ENCODE measurements around the gene P2RY14.

Gene P2RY14

DNA sequence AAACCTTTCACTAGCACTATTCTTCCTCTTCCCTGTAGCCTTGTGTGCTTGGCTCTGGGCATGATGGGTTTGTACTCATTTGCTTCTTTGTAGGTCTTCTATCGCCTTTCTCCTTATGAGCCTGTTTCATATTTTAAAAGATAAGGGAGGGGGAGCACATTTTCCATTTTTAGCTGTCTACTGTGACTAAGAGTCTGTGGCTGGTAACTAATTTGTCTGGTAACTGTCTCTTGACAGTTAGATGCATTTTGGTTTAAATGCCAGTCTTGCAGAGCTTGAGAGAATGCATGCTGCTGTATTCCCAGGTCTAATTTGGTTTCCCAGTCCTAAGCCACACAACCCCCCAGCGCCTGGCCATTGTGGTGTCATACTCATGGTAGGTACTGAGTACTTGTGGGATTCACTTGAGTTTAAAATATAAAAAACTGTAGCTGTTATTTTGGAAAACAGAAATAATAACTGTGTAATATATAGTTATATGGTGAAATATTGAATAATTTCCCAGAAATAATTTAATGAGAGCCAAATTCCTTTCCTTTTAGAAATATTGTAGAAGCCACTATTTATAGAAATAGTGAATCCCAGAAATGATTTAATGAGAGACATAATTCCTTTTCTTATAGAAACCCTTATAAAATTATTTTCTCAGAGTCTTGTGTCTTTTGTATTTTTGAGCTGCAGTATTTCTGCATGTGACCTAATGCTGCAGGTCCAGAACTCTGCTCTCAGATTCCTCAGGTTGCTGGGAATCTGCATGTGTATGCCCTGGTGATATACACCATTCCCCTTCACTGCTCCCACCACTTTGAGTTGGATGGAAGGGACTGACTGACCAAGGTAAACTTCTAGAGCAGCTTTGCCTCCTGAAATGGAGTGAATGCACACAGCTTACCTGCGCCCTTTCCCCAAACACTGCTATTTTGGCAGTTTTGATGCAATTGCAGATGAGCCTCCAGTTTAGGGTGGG is 61.4 kb downstream of the P2RY14 start:
- no peak for DNase-seq (ENCODE audit: low spot score)

DNA sequence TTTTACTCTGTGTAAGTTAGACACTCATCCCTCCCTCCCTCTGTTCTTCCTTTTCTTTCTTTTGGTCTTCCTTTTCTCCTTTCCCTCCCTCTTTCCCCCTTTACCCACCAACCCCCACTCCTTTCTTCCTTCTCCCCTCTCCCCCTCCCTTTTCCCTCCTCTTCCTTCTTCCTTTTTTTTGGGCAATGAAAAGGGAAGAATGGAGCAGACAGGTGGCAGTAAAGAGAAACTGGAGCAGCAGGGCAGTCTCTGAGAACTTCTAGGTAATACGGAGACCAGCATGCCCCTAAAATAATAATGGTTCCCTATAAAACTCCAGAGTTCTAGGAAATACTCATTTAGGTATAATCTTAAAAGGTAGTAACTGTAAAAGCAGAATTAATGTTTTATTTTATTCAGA is 63.9 kb downstream of the P2RY14 start:
- no peak for DNase-seq (ENCODE audit: low spot score)

DNA sequence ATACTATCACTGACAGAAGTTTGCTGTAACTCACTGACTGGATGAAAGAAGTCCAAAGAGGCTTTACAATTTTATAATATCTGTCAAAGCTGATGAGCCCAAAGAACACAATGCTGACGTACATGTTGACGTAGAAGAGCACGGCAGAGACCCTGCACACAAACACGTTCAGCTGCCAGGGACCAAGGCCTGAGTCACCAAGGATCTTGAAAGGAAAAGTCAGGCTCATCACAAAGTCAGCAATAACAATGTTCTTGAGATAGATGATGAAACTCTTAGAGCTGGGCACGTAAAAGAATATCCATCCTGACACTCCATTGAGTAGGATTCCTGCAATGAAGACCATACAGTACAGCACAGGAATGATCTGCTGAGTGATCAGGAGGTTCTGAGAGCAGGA is 64.5 kb downstream of the P2RY14 start:
- no peak for DNase-seq (ENCODE audit: low spot score)

DNA sequence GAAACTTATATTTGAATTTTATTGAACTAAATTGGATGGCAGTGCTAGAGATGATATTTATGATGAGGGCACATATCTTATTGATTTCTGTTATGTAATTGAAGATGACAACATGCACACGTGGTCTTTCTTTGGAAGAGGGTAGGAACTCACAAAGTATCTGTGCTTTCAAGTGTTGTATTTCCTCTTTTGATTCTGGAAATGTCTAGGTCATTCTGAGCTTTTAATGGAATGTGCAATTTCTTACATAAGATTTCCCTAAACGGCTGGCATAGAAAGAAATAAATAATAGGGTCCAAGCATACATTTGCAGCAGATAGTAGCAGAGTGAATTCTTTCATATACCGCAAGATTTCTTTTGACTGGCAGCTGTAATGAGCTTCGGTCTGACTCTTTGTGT is 65.2 kb downstream of the P2RY14 start:
- no peak for DNase-seq (ENCODE audit: low spot score)

DNA sequence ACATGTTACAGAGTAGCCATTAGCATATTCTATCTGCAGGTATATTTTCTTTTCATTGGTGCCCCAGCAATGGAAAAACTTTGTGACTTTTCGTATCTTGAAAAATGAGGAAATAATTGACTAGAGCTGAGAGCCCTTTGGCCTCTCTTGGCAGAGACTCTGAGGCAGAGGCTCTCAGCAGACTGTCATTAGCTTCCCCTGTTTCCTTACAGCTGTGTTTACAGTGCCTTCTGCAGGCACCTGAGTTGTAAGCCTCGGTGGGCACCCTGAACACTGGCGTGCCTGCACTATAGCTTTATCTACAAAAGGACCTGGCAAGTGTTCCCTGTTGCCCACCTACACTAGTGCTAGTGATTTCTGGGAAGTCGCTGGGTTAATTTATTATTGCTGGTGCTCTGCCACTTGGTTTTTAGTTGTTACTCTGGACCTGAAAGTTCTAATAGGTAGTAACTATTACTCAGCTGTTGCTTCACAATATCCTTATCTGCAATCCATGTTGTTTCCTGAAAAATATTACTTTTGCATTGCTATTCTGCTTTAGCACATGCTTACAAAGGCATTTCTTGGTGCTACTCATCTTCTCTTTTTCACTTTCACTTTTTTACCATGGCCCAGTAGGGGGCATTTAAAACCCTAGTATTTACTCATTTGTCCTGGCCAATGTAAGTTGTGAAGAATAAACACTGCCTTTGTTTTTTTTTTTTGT is 67.5 kb downstream of the P2RY14 start:
- no peak for DNase-seq (ENCODE audit: low spot score)

DNA sequence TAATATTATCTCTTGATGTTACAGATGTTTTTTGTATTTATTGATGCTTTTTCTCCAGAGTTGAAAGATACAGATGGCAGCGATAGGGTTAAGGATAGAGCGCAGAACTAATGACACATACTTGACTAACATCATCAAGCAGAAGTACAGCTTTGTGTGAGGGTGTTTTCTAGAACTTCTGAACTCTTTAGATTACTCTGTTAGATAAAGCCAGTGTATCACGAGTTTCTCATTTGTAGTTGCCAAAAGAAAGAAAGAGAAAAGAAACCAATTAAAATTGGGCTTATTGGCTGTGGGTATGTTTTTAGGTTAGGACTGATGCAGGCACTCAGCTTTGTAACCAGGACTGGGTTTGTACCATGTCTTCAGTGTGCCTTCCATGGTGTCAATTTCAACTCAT is 68.7 kb downstream of the P2RY14 start:
- DNase-seq (ENCODE audit: low spot score): no peak

DNA sequence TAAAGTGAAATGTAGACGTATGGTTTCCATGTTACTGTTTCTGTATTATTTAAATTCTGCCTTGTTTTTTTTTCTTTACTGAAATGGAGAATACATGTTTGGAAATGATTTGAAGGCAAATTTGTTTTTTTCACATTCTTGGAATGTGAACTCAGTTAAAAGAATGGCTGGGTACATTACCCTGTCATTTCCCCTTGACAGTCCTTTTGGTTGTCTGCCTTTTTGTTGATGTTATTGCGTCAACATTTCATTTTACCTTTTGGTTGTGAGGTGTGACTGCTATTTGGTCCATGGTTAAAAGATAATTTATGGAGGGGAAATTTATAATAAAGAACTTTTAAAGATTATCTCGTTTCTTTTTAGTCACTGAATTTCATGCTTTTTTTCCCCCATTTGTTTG is 72.1 kb downstream of the P2RY14 start:
- no peak for DNase-seq (ENCODE audit: low spot score)

DNA sequence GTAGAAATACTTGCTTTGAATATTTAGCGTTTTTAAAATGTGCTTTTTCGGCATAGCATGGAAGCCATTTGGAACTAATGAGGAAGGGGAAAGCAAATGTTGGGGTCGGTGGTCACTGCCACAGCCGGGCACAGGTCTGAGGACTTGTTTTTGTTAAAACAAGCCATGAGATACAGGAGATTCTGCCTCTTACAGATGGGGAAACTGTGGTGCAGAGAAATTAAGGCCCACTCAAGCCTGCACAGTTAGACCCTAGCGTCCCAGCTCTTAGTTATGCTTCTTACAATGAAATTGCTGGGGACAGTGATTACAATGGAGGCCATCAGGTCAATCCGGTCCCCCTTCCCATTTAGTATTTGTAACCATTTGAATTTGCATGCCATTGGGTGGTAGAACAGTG is 72.9 kb downstream of the P2RY14 start:
- DNase-seq (ENCODE audit: low spot score): no peak

DNA sequence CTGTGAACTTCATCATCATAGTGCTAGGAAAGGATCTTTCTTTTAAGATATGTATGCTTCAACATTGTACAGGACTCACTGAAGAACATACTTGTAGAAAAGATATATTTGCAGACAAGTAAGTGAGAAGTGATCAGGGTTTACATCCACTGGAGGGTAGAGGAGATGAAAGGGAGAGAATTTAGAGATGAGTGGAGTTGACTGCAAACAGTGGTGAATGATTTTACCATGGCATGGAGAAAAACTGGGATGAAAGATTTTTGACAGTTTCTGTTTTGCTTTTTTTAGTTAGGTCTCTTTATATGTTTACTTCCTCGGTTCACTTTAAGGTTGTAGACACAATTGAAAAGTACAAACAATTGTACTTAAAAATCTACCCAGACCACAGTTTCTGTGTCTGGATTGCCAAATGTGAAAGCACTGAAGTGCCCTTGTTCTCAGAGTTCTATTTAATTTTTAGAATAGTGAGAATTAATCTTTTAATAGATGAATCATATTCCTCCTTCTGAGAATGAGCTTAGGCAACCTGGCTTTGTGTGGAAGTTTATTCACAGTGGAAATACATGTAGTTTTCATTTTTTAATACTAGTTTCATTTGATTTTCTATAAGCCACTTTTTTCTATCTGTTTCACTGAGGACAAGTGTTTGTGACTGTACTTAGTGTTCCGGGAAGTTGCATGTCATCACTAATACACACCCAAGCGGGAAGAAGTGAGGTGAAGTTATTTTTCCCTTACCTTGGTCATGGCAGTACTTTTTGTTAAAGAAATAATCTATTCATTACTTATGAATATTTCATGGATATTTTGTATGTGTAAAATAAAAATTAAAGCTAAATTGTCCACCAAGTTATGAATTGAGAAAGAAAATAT is 73.6 kb downstream of the P2RY14 start:
- no peak for DNase-seq (ENCODE audit: low spot score)

DNA sequence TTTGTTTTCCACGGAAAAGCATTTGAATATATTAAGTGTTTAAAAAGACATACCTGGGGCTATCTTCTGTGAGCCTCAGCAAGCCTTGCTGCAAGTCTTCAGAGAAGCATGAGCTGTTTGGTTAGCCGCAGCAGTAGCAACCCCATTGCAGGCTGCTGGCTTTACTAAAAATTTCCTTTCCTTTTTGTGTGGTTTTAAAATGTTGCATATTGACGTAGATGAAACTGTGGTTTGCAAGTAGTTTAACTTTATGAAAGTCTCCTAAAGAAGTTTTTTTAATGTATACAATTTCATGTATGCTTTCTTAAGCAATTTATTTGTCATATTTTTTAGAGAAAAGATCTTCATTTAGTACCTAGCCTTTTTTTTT is 75.3 kb downstream of the P2RY14 start, which contains the start of gene GPR171:
Gene GPR171, minus strand, starts transcription at position 166 of the 370 bp plus-strand sequence. CDS start 3,830 bp downstream, outside the sequence.
- DNase-seq (ENCODE audit: low spot score): no peak

DNA sequence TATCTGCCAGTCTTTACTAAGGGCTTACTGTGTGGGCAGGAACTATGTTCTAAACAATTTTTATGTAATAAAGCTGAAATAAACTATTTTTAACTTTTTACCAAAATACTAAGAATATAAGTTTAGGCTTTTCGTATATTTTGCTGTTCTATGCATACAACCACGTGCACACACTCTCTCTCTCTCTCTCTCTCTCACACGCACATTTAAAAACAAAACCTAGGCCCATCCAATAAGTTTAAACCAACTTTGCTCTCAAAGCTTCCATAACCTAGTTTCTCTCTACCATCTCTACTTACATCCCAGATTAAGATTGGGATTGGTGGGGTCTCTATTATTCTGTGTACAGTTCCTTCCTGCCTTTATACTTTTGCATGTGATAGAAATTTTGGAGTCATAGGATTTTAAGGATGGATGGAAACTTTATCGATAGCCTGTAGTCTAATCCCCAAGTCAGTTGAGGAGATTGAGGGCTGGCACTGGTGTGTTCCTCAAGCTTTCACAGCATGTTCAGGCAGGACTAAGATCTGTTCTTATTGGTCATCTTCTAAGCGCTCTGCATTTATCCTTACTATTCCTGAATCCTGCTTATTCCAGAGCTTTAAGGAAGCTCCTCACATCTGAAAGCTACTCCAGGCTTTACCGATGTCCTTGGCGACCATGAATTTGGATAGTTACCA is 77.2 kb downstream of the P2RY14 start:
- no peak for DNase-seq (ENCODE audit: low spot score)

DNA sequence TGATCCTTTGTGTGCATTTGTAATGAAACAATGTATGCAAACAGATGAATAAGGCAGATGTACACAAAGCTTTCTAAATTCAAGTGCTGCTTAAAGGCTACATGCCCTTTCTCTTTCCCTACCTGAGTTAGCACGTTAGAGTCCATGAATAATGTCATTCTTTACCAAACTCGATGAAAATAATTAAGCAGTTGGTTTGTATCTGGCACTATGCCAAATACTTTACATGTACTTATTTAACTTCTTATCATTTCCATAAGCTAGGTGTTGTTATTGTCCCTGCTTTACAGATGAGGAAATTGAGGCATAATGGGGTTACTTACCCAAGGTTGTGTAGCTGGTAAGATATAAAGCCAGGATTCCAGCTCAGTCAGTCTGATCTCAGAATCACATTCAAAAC is 77.8 kb downstream of the P2RY14 start:
- DNase-seq (ENCODE audit: low spot score): no peak

DNA sequence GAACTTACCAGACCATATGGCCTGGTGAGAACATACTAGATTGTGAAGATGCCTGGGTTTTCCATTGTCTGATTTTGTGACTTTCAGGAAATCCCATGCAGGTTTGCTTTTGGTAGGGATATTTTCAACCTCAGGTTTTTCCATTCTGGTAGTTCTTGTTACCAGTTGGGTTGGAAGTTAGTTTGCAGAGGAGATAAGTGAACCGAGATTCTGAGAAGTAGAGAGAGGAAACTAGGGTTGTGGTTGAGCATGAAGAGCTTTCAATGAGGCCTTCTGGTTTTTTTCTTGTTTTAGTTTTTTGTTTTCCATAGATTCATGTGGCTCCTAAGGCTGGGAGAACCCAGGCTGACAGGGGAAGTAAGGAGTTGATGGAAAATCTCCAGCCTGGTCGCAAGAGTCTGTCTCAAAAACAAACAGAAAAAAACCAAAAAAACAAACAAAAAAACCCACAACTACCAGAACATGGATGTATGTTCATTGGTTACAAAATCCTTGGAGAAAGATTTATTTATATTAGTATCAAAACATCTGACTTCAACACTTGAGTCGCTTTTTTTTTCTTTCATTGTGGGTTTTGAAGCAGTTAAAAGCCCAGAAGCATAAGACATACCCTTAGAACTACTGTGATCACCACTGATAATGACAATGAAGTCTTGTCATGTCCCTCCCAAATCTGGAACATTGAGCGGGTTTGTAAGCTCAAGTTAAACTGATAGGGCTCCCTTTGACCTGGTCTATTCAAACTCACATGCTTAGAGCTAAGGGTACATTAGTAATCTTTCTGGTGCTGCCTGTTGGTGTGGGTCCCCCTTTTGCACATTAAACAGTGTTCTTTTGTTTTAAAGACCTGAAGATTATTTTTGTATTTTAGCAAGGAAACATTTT is 78.5 kb downstream of the P2RY14 start:
- no peak for DNase-seq (ENCODE audit: low spot score)

DNA sequence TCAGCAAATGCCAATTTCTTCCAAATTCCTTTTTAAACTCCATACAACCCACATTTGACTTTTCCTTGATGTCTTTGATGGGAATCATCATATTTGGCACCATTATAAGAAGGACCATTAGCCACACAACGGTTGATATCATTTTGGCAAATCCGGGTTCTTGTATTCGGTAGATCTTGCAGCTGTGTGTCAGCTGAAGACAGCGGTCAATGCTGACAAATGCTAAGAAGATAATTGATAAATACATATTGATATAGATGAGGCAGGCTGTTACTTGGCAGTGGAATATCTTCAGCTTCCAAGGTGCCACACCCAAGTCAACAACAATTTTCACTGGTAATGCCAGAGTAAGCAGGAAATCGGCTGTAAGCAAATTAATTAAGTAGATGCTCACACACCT is 79.5 kb downstream of the P2RY14 start:
- DNase-seq (ENCODE audit: low spot score): no peak

DNA sequence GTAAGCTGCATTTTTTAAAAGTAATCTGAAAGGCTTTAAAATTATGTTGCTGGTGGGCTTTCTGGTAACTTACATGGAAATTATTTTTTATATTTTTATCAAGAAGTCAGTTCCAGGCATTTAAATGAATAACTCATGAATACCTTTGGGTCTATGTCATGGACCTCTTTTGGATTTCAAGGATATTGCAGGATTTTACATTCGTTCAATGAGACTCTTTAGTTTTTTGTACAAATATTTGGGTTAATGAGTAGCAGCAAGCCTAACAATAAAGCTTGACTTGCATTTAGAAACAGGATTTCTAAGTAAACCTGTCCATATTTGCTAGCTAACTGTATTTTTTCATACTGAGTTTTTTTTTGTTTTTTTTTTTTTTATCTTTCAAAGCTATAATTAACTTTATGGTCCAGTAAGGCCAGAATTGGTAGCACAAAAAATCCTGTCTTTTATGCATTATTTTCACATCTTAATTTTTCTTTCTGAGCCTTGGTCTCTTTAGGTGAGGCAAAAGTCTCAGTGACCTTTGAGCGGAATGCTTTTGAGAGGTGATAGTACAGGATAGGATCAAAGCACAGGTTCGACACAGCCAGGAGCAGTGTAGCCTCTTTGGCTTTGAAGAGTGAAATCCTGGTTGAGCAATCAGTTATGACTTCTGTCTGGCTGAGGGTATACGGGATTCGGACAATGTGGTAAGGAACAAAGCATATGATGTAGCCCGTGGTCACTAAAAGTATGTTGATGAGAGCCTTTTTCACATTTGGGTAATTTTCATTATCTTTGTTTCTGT is 80.2 kb downstream of the P2RY14 start:
- DNase-seq (ENCODE audit: low spot score): no peak

DNA sequence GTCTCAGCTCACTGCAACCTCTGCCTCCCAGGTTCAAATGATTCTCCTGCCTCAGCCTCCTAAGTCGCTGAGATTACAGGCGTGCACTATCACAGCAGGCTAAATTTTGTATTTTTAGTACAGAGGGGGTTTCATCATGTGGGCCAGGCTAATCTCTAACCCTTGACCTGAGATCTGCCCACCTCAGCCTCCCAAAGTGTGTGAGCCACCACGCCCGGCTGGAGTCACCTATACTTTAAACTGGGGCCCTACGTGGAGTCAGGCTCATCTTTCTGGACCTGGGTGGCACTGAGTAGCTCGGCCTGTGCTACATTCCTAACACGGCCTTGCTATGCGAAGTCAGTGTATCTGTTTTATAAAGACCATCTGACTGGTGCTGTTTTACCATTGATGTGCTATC is 81.1 kb downstream of the P2RY14 start:
- DNase-seq (ENCODE audit: low spot score): no peak

DNA sequence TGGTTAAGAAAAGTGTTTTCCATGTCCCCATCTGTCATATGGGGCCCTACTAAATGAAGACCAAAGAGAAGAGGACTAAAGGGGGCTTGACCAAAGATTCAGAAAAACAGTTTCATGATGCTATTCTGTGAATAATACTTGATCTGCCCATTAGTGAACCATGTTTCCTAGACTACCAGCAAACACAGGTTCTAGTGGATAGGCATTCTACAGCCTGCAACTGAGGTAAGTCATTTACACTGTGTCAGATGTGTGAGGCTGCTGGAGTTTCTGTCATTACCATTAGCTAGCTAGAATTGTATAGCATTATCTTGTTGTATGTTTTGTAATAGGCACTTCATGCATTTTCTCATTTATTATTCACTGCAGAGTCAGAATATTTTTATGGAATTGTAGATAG is 81.9 kb downstream of the P2RY14 start:
- DNase-seq (ENCODE audit: low spot score): no peak

DNA sequence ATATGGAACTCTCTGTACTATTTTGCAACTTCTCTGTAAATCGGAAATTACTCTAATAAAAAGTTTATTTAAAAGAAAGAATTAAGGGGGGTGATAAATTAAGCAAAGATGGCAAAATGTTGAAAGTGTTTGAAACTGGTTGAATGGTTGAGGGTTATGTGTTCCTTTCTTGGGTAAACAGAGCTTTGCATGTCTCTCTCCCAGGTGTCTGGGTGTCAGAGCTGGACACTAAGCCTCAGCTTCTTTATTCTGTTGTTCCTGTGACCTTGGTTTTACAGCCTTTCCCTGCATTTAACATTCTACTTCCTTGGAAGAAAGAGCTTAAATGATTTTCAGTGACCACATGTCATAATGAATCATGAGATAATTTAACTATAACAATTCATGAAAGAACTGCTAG is 82.5 kb downstream of the P2RY14 start:
- no peak for DNase-seq (ENCODE audit: low spot score)

DNA sequence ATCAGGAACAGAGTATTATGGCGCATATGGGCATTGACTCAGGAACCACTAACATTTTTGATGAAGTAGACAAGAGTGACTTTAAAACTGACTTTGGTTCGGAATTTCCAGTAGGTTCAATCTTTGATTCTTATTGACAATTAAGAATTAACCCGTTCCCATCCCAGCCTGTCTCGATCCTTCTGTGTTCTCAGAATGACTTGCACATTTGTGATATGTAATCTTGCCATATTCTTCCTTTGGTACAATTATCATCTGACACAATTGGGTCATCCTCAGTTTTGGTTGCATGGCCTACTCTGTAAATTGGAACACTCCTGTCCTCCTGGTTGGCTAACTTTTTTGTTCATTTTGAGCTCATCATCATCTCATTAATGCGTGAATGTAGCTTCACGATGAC is 85.8 kb downstream of the P2RY14 start:
- no peak for DNase-seq (ENCODE audit: low spot score)

DNA sequence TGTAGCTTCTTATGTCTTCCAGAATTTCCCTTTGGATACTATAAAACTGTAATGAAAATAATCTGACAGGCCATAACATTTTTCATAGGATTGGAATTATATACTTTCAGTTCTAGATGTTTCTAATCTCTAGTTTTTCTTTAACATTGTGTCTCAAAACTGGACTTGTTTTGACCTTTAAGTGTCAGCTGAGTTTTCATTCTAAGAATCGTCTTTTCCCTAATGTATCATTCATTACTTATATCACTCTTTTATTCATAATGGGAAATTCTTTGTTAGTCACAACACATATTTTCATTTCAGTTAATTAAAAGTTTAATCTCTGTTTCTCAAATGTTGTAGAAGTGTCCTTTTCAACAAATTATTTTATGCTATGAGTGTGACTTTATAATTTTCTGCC is 87.2 kb downstream of the P2RY14 start:
- DNase-seq (ENCODE audit: low spot score): no peak

Measured in HuH-7.5 (cell line).